Breast epithelium (tissue), 3 donors: Measurements from ENCODE around the gene SDK1.

Experiments used
- POLR2A ChIP-seq: fragments of 450-650 bp; IDR thresholded peaks from one replicate; pipeline ENCODE4 v1.6.1; 2016; ENCODE audit warnings: antibody characterized with exemption, mild to moderate bottlenecking, moderate library complexity
- POLR2AphosphoS5 ChIP-seq, 3 donors: sonication (generic); formaldehyde crosslinking; IDR thresholded peaks; one replicate each; pipeline ENCODE4 v1.6.1; 2017; ENCODE audit warnings: antibody characterized with exemption in 3 of 3
- TF ChIP-seq, protein P1 (sequence below), 3 donors: fragments of 450-650 bp; IDR thresholded peaks; one replicate each; pipeline ENCODE4 v1.5.1; 2016 to 2017; ENCODE audit warnings: antibody characterized with exemption in 3 of 3, mild to moderate bottlenecking in 3 of 3, moderate library complexity in 3 of 3

DNA sequence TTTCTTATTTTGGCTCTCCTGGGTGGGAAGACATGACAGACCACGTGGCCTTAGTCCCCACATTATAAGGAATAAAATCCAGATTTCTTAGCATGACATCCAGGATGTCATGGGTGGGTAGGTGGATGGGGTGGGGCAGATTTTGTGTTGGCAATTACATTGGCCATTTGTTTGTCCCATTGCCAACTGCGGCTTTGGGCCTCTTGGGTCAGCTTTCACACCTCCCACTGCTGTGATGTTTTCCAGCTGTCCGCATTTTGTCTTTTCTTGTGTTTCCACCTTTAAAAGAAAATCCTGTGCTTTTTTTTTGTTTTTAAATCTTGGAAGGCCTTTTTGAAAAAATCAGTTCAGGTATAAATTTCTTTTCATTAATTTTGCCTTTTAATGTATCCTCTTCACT lies 237.0 kb downstream of the SDK1 start:
- TF ChIP-seq, protein P1, sequence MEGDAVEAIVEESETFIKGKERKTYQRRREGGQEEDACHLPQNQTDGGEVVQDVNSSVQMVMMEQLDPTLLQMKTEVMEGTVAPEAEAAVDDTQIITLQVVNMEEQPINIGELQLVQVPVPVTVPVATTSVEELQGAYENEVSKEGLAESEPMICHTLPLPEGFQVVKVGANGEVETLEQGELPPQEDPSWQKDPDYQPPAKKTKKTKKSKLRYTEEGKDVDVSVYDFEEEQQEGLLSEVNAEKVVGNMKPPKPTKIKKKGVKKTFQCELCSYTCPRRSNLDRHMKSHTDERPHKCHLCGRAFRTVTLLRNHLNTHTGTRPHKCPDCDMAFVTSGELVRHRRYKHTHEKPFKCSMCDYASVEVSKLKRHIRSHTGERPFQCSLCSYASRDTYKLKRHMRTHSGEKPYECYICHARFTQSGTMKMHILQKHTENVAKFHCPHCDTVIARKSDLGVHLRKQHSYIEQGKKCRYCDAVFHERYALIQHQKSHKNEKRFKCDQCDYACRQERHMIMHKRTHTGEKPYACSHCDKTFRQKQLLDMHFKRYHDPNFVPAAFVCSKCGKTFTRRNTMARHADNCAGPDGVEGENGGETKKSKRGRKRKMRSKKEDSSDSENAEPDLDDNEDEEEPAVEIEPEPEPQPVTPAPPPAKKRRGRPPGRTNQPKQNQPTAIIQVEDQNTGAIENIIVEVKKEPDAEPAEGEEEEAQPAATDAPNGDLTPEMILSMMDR (IDR thresholded peaks at IDR 0.05): no peak
- TF ChIP-seq POLR2A: no peak
- TF ChIP-seq POLR2AphosphoS5 (IDR thresholded peaks at IDR 0.05): no peak
